Activated CD4-positive, alpha-beta memory T cell treated with anti-CD3 and anti-CD28 coated beads for 36 hours (primary cell): ENCODE measurements around the gene ST6GAL1. TPM values are rescaled to one million over a fixed set of nuclear protein-coding genes. Genes with fewer than 3 reads are reported as not detected.
A peak's percentile ranks its signal among the peaks of the same experiment; 100 is the strongest.

ENCODE experiments used
- CTCF ChIA-PET: fragments of 350-600 bp; sonication (Branson Sonifier 250); formaldehyde crosslinking; loops from one replicate; lab custom pipeline; 2021; ENCODE audit warnings: antibody characterized with exemption, inconsistent platforms; lab: Charles Lee
- POLR2A ChIA-PET: fragments of 350-600 bp; sonication (Branson Sonifier 250); formaldehyde crosslinking; loops from one replicate; lab custom pipeline; 2021; ENCODE audit warnings: antibody characterized with exemption; lab: Charles Lee
- DNase-seq: peaks from one replicate; pipeline ENCODE4 v3.0.0-alpha.2; 2020
- H3K27ac Mint-ChIP-seq: one replicate; pipeline ENCODE4 v1.8.0; 2021; ENCODE audit warnings: mixed read lengths
- H3K27me3 Mint-ChIP-seq: one replicate; pipeline ENCODE4 v1.8.0; 2021; ENCODE audit warnings: mixed read lengths
- H3K36me3 Mint-ChIP-seq: one replicate; pipeline ENCODE4 v1.8.0; 2021; ENCODE audit warnings: mixed read lengths
- H3K4me1 Mint-ChIP-seq: one replicate; pipeline ENCODE4 v1.8.0; 2021; ENCODE audit warnings: low read depth, mixed read lengths
- H3K4me3 Mint-ChIP-seq: one replicate; pipeline ENCODE4 v1.8.0; 2021; ENCODE audit warnings: mild to moderate bottlenecking, mixed read lengths
- H3K9me3 Mint-ChIP-seq: one replicate; pipeline ENCODE4 v1.8.0; 2021; ENCODE audit warnings: mixed read lengths
- intact Hi-C: fragments of 100-400 bp; cut with micrococcal nuclease; formaldehyde crosslinking; loops from one replicate; pipeline ENCODE4 v1.15.1; 2023
- total RNA-seq, 2 experiments: library from RNA; stranded (reverse); gene quantifications; one replicate each; pipeline ENCODE4 v1.2.3, GENCODE V29; 2021

The ST6GAL1 gene
- total RNA-seq, 2 experiments from 2014 or later = 99.9 to 113 TPM

GRCh38 chr3:187105700-187106099, 175.4 kb downstream of the ST6GAL1 start:
- no peaks in the 10 kb centered on the region for H3K27me3 Mint-ChIP-seq
- H3K27ac Mint-ChIP-seq = no peak overlapping the region
- intact Hi-C loops = no loop called here
- H3K4me1 Mint-ChIP-seq = peaks cover 15% of the 10 kb centered on the region
- ChIA-PET POLR2A (no interaction called here), CTCF (interaction anchor here (1.6 to 3.3 kb wide), 2 partner anchors 34 to 45 kb away, joined by 7 to 15 read pairs; partner anchors contain the start of gene RPL39L)
- H3K4me3 Mint-ChIP-seq = no peak overlapping the region
- no peaks in the 10 kb centered on the region for H3K9me3 Mint-ChIP-seq
- no peaks in the 10 kb centered on the region for H3K36me3 Mint-ChIP-seq
- DNase-seq = no peak

DNA sequence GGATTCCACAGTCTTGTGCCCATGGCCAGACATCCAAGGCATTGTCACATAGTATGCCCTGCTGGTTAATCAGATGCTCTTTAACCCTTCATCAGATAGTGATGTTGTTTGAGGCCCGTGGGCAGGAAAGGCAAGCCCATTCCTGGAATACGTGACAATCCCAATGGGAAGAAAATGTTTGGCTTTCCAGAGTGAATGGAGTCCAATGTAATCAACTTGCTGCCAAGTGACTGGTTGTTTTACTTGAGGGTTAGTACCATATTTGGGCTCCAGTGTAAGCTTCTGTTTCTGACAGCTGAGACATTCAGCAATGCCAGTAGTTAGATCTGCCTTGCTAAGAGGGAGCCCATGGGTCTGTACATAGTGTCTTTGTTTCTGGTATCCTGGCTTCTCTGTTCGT, 177.7 kb downstream of the ST6GAL1 start:
- H3K9me3 Mint-ChIP-seq = no peaks in the 10 kb centered on the region
- CTCF ChIA-PET = interaction anchor here (0.7 to 3.3 kb wide), 2 partner anchors 43 to 57 kb away, joined by 3 to 15 read pairs; no protein-coding TSS in a partner anchor
- no peaks in the 10 kb centered on the region for H3K36me3 Mint-ChIP-seq
- no peak overlapping the region for H3K4me3 Mint-ChIP-seq
- peaks cover 3% of the 10 kb centered on the region for H3K4me1 Mint-ChIP-seq
- DNase-seq = no peak
- H3K27ac Mint-ChIP-seq = no peak overlapping the region
- POLR2A ChIA-PET = no interaction called here
- intact Hi-C loops = no loop called here
- no peaks in the 10 kb centered on the region for H3K27me3 Mint-ChIP-seq

DNA sequence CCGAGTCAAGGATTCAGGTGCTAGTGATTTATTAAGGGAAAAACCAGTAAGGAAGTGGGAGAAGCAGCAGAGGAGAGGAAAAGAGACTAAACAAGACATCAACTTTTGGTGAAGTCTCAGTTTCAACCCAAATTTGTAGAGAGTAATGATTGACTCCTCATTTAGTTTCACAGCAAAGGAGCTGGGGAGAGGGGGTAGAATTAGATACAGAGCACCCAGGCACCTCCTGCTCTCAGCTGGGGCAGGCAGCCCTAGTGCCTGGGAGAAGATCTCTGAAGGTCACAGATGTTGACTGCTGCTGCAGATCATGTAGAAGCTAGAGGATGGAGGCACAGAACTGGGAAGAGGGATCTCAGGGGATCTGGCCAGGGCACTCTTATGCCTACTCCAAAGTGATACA, 179.8 kb downstream of the ST6GAL1 start:
- DNase-seq = no peak
- intact Hi-C loops = no loop called here
- no peaks in the 10 kb centered on the region for H3K9me3 Mint-ChIP-seq

GRCh38 chr3:187112934-187113793, 182.8 kb downstream of the ST6GAL1 start:
- no peaks in the 10 kb centered on the region for H3K36me3 Mint-ChIP-seq
- no peak overlapping the region for H3K4me3 Mint-ChIP-seq
- intact Hi-C loops = loop anchor here (1.0 kb wide), 4 partner anchors 26 to 264 kb away; partner anchors contain the start of gene RPL39L
- ChIA-PET CTCF (interaction anchor here (0.6 to 7.0 kb wide), 37 partner anchors 10 to 759 kb away, joined by 3 to 177 read pairs (median 4); partner anchors contain the start of gene RPL39L), POLR2A (interaction anchor here (0.6 to 0.9 kb wide), 2 partner anchors 27 to 286 kb away, joined by 4 read pairs; no protein-coding TSS in a partner anchor)
- H3K4me1 Mint-ChIP-seq = peaks cover 7% of the 10 kb centered on the region
- peak overlapping the region; percentile 44 for H3K27ac Mint-ChIP-seq
- no peak for DNase-seq
- H3K9me3 Mint-ChIP-seq = no peaks in the 10 kb centered on the region
- no peaks in the 10 kb centered on the region for H3K27me3 Mint-ChIP-seq

More for the DNA sequence above, 179.8 kb downstream of the ST6GAL1 start:
- H3K27ac Mint-ChIP-seq = no peak overlapping the region
- ChIA-PET CTCF (interaction anchor here (1.3 to 7.0 kb wide), 3 partner anchors 29 to 56 kb away, joined by 6 to 177 read pairs (median 7); partner anchors contain the start of gene RPL39L), POLR2A (no interaction called here)
- no peaks in the 10 kb centered on the region for H3K36me3 Mint-ChIP-seq
- no peaks in the 10 kb centered on the region for H3K27me3 Mint-ChIP-seq
- H3K4me1 Mint-ChIP-seq = peaks cover 7% of the 10 kb centered on the region
- no peak overlapping the region for H3K4me3 Mint-ChIP-seq

DNA sequence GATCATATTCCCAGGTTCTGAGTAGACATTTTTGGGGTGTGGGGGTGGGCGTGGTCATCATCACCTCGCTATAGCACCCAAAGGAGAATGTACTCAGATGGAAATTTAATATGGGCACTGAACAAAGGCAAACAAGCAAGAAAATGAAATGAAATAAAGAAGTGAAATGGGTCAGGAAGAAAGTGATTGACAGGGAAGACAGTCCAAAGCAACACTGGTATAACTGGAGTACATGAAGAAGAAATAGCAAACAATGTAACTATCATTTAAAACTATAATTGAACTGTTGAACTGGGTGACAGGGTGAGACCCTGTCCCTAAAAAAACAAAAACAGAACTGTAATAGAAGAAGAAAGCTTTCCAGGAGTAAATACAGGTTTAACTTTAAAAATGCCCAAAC, 184.2 kb downstream of the ST6GAL1 start:
- no peaks in the 10 kb centered on the region for H3K27me3 Mint-ChIP-seq
- no peak for DNase-seq
- CTCF ChIA-PET = interaction anchor here (0.9 to 7.0 kb wide), 9 partner anchors 9 to 267 kb away, joined by 3 to 177 read pairs (median 33); partner anchors contain the start of gene RPL39L
- POLR2A ChIA-PET = interaction anchor here (0.6 kb wide), 1 partner anchor 13 kb away, joined by 3 read pairs; no protein-coding TSS in a partner anchor
- no peaks in the 10 kb centered on the region for H3K9me3 Mint-ChIP-seq
- H3K27ac Mint-ChIP-seq = no peak overlapping the region
- H3K4me1 Mint-ChIP-seq = peaks cover 7% of the 10 kb centered on the region
- H3K36me3 Mint-ChIP-seq = no peaks in the 10 kb centered on the region
- no peak overlapping the region for H3K4me3 Mint-ChIP-seq
- intact Hi-C loops = no loop called here

DNA sequence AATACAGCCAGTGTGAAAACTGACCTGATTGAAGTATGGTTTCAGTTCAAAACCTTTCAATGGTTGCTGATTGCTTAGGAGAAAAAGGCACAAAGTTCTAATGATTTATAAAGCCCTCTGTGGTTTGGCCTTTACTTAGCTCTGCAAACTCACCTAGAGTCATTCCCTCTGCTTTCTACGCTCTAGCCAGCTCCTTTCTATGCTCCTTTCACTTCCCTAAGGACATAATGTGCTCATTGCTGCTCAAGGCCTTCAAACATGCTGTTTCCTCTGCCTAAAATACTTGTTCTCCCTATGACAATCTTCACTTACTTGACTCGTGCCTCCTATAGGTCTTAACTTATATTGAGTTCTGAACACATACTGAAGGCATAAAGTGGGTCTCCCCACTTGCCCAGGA, 190.0 kb downstream of the ST6GAL1 start:
- no peaks in the 10 kb centered on the region for H3K9me3 Mint-ChIP-seq
- CTCF ChIA-PET = interaction anchor here (0.9 to 2.5 kb wide), 4 partner anchors 8 to 45 kb away, joined by 3 to 8 read pairs (median 4); partner anchors contain the start of gene RPL39L
- no peaks in the 10 kb centered on the region for H3K27me3 Mint-ChIP-seq
- POLR2A ChIA-PET = no interaction called here
- no peaks in the 10 kb centered on the region for H3K4me1 Mint-ChIP-seq
- intact Hi-C loops = no loop called here
- no peak for DNase-seq
- H3K27ac Mint-ChIP-seq = no peak overlapping the region
- H3K4me3 Mint-ChIP-seq = no peak overlapping the region
- no peaks in the 10 kb centered on the region for H3K36me3 Mint-ChIP-seq

- no peaks in the 10 kb centered on the region for H3K9me3 Mint-ChIP-seq
- no peaks in the 10 kb centered on the region for H3K36me3 Mint-ChIP-seq
- H3K4me3 Mint-ChIP-seq = no peak overlapping the region
- intact Hi-C loops = no loop called here
- ChIA-PET POLR2A (no interaction called here), CTCF (interaction anchor here (1.0 to 4.4 kb wide), 5 partner anchors 9 to 43 kb away, joined by 3 to 23 read pairs (median 10); partner anchors contain the start of gene RPL39L)
- no peaks in the 10 kb centered on the region for H3K27me3 Mint-ChIP-seq
- no peak for DNase-seq
- H3K4me1 Mint-ChIP-seq = no peaks in the 10 kb centered on the region
- H3K27ac Mint-ChIP-seq = no peak overlapping the region
These were observed 191.9 kb downstream of the ST6GAL1 start for GRCh38 chr3:187122261-187122660.

- POLR2A ChIA-PET = no interaction called here
These were observed 195.1 kb downstream of the ST6GAL1 start for GRCh38 chr3:187125319-187126031.

More at GRCh38 chr3:187125319-187126031, 195.1 kb downstream of the ST6GAL1 start:
- H3K4me1 Mint-ChIP-seq = peaks cover 17% of the 10 kb centered on the region
- CTCF ChIA-PET = interaction anchor here (2.2 to 4.4 kb wide), 3 partner anchors 12 to 25 kb away, joined by 8 to 23 read pairs (median 16); partner anchors contain the start of gene RPL39L
- H3K36me3 Mint-ChIP-seq = peaks cover 11% of the 10 kb centered on the region
- H3K27me3 Mint-ChIP-seq = no peaks in the 10 kb centered on the region
- peaks cover 8% of the 10 kb centered on the region for H3K9me3 Mint-ChIP-seq
- intact Hi-C loops = no loop called here
- no peak for DNase-seq
- no peak overlapping the region for H3K27ac Mint-ChIP-seq
- H3K4me3 Mint-ChIP-seq = no peak overlapping the region

Other genes with a start within 250 kb of the ST6GAL1 start
- not detected for gene KNG1, start 213.2 kb upstream of the ST6GAL1 start, total RNA-seq
- gene EIF4A2, start 146.9 kb upstream of the ST6GAL1 start, total RNA-seq = 100 to 1,000 TPM; 390 to 393 TPM
- 100 to 1,000 TPM; 118 to 127 TPM for gene RFC4, start 124.0 kb upstream of the ST6GAL1 start, total RNA-seq
- not detected for gene ADIPOQ, start 87.8 kb upstream of the ST6GAL1 start, total RNA-seq
- gene RPL39L, start 209.0 kb downstream of the ST6GAL1 start, total RNA-seq = 10 to 100 TPM; 22.5 to 25.2 TPM